HK-2 (cell line): ENCODE data around the gene DNTT.
A peak's percentile ranks its signal among the peaks of the same experiment; 100 is the strongest.

Experiments
- DNase-seq: peaks from one replicate; pipeline ENCODE4 v3.0.0-alpha.2; 2018; ENCODE audit not compliant: unreplicated experiment

The DNTT gene

DNA sequence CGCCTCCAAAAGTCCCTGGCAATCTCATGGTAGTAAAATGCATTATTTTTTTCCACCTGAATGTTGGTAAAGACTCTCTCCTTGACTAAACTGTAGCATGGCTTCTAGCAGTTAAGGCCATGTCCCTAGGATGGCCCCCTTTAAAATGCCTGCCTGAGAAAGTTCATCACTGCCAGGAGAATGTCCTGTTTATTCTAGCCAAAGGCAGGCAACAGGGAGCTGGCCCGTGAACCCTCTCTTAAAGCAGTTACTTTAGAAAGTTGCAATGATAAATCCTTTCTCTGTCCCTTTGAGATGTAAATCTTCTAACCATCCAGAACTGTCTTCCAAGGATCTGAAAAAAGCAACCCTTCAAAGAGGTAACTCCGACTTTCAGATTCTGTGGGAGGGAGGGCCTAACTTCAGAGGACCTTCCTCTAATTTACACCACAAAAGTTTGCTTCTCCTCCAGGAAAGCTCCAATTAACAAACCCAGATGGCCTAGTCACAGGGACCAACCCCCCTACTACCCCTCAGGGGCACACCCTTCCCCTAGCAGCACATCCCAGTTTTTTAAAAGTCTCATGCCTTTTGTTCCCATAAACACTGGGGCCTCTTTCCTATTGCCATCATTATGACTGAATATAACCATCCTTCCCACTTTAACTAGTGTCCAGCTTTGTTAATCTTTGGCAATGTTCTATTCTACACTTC lies 5.5 kb downstream of the DNTT start:
- DNase-seq = no peak

DNA sequence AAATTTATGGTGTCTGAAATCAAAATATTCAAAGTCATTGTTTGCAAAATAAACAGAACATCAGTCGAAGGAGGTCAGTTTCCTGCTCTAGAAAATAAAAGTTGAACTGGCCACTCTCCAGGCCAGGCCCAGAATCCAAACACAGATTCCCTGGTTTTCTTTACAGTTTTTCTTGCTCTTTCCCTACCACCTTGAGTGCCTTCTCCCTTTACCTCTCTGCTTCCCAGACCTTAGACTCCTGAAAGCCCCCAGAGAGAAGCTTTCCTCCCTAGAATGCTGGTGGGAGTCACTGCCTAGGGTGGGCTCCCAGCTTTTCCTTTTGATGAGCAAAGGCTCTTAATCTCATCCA lies 6.1 kb downstream of the DNTT start:
- DNase-seq = no peak

DNA sequence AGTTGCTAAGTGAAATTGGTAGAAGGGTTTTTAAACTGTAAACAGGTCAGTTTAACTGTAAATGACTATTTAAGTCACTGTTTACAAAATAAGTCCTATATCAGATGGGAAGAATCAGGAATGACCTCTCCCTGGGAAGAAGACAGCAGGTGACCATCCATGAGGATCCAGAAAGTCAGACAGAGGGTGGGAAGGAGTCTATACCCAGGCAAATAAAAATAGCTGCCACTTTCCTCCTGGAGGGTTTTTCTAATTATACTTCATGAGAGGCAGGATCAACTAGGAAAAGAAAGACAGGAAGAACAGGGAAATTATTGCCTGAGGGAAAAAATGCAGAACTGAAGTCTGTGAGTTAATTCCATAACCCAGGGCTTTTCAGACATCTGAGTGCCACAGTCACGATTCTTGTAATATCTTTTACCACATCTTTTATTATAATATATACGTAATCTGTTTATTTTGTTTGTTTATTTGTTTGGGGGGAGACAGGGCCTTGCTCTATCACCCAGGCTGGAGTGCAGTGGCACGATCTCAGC lies 7.0 kb downstream of the DNTT start:
- DNase-seq = no peak

DNA sequence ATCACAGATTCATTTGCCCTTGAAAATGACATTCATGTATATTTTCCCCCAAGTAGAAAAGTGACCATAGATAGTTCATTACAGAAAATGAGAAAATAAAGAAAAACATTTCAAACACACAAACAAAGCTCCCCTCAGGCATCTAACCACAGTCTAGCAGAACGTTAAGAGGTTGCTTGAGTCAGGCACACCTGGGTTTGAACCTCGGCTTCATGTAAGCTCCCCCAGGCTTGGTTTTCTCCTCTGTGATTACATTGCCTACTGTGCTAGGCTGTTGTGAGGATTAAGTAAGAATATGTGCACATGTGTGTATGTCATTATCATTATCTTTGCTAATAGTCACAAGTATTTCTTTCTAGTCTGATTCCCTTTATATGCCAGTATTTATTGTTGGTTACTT lies 9.1 kb downstream of the DNTT start:
- no peak for DNase-seq

DNA sequence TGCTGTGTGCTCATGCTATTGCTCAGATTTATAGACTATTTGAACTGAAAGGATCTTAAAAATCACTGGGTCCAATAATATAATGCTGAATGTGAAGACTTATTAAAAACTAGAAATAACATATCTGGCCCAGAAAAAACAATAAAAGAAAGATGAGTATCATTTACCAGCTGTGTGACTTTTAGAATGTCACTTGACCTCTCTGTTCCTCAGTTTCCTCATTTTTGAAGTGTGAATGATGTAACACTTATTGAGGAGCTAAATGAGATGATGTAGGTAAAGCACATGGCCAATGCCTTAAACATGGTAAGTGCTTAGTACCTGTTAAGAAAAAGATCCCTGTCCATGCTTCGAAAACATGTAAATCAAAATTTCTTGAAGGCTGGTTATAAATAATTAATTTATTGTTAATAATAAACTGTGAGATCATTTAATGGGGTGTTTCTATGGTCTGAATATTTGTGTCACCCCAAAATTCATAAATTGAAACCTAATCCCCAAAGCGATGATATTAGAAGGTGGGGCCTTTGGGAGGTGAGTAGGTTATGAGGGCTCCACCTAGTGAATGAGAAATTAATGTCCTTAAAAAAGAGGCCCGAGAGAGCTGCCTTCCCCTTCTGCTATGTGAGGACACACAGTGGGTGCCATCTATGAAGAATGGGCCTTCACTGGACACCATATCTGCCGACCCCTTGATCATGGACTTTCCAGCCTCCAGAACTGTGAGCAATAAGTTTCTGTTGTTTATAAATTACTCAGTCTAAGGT lies 13.0 kb downstream of the DNTT start:
- no peak for DNase-seq

DNA sequence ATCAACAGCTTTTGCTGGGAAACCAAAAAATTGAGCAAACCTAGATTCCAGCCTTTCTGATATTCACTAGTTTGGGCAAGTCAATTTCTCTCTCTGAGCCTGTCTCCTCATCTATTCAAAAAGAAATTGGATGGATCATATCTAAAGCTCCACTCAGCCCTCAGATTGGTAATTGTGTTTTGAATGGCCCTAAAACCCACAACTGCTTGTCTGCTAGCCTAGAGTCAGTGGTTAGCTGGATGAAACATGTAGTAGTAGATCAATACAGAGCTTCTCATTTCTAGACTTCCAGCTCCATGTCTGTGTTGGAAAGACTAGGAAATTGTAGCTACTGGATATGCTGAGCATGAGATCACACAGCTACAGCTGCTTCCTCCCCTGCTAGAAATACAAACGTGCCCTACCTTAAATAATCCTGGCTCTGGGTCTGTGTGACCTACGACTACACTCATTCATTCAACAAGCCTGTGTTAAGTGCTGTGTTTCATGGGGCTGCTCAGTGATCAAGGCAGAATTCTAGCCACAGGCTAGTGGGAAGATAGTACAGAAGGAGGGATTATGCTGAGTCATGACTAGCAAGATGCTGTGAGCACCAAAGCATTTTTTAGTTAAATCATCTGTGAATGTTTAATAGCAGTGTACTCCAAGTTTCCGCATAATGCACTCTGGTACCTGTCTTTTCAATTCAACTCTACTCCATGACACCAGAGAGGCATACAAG lies 15.7 kb downstream of the DNTT start:
- DNase-seq = peak; percentile 8

DNA sequence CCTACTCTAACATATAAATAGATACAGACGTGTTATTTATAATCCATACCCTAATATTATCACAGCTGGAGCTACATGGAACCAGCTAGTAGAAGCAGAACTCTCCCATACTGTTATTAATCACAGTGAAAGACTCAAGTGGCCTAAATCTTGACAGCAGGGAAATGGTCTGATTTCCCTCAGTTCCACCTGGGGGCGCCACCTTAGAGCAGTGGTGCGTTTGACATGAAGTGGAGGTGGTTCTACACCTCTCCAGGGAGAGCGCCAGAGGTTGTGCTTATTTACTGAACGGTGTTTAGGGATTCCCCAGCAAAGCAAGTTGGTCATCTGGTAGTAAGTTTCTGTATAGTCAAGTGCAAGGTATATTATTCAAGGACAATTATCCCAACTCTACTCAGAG lies 17.6 kb downstream of the DNTT start:
- no peak for DNase-seq

DNA sequence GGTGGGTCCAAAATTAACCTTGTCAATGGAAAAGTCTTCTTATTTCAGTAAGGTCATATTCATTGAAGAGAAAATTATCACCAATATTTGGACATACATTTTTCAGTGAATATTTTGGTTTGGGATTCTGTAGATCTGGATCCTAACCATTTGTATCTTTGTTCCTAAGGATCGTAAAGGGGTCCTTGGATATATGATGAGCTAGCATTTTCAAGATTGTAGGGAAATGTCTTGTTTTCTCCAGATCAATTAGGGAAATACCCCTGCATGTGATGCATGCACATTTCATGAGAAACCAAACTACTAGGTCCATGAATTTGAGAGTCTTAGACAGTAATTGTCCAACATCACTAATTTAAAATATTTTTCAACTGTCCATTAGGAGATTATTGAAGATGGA lies 18.0 kb downstream of the DNTT start:
- no peak for DNase-seq

DNA sequence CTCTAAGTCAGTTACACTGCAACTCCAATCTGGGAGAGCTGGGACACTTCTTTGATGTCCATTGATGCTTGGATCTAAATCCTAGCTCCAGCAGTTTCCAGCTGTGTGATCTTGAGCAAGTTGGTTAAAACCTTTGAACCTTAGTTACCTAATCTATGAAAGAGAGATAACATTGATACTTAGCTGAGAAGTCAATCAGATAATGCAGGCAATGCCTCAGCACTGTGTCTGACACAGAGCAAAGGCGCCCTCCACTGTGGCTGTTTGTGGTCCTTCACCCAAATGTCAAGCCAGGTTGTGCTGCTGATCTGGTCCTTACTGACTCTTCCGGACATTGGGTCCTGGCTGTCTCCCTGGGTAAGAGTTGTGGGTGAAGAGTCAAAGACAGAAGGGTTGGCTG lies 20.2 kb downstream of the DNTT start:
- DNase-seq = no peak

DNA sequence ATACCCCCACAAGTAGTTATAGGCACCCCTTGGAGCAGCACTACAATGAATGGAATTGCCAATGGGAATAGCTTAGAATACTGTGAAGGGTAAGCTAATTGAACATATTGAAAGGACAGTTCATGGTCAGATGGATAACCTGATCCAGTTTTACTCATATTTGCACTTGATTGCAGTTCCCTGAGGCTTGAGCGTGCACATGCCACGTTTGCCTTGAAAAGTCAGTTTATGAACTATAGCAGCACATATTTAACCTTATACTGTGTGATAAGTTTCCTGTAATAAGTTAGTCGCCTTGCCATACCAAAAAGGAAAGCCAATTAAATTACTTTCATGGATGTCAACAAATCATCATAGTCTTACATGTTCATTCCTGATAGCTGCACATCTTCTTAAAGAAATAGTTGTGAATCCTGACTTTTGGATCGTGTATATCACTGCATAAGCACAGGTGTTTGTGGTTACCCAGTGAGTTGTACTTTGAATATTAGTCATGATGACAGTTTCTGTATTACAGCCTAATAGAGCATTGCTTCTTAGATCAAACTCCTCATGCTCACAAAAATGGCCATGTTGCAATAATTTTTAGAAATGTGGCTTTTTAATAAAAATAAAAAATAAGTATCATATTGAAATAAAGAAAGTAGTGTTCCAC lies 21.6 kb downstream of the DNTT start:
- DNase-seq = no peak

DNA sequence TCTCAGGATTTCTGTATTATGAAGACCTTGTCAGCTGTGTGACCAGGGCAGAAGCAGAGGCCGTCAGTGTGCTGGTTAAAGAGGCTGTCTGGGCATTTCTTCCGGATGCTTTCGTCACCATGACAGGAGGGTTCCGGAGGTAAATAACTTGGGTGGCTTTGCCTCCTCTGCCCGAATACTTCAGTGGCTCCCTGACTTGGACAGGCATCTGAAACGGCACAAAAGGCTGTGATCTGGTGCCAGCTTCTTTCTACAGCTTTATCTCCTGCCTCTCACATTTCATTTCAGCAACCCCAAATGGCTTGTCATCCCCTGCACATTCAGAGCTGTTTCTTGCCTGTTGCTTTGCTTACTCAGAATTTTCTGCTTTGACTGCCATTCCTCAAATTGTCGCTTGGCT lies 23.2 kb downstream of the DNTT start:
- DNase-seq = no peak

DNA sequence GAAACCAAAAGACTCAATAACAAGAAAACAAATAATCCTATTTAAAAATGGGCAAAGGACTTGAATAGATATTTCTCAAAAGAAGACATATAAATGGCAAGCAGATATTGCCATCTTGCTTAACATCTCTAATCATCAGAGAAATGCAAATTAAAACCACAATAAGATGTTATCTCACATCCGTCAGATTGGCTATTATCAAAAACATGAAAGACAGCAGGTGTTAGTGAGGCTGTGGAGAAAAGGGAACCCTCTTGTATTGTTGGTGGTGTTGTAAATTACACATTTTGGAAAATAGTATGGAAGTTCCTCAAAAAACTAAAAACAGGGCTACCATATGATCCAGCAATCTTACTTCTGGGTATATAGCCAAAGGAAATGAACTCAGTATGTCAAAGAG lies 28.9 kb downstream of the DNTT start:
- no peak for DNase-seq

DNA sequence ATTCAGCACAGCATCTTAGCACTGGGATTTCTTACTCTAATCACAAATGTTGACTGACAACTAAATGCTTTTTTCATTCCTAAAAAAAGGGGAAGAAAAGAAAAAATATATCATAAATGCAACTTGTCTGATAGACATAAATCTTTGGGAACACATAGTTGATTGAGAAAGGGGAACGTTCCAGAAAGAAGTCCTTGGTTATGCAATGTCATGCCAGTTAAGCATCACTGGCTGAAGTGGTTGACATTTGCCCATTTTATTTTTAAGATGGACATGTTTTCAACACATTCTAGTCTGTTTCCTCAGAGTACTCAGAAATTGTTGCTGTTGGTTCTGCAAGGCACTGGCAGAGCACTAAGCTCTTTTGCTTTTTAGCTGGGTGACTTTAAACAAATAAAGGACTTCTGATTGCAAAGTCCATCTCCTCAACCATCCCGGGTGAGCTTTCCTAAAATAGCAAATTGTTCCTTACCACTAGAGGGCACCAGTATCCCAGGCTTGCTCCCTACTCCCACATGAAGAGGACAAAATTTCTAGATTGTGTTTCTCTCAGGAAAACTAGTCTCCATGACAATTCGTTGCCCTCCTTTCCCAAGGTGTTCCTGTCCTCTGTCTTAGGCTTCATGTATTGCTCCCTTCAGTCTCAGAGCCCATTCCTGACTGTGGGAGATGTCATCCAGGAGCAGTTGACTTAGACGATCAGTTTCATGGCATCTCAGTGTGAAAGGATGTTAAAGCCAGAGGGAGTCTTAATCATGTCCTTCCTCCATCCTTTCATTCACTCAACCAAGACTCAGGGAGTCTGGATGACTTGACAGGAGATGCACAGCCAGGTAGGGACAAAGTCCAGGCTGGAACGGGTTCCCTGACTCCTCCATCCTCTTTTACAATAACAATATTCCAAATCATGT lies 30.6 kb downstream of the DNTT start:
- peak; percentile 8 for DNase-seq

DNA sequence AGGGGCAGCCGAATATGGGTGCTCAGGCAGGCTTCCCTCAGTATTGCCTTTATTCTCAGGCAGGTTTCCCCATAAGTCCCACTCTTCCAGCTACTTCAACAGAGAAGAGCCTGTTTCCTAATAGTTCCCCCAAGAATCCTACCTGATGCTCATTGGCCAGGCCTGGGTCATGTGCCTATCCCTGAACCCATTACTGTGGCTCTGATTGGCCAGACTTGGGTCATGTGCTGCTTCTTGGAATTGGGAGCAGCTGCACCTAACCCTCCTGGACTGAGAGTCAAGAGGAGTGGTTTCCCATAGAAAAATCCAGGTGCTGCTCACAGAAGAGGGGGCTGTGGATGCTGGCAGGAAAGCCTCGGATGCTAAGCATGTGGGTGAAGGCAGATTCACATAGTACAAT lies 32.9 kb downstream of the DNTT start:
- no peak for DNase-seq

DNA sequence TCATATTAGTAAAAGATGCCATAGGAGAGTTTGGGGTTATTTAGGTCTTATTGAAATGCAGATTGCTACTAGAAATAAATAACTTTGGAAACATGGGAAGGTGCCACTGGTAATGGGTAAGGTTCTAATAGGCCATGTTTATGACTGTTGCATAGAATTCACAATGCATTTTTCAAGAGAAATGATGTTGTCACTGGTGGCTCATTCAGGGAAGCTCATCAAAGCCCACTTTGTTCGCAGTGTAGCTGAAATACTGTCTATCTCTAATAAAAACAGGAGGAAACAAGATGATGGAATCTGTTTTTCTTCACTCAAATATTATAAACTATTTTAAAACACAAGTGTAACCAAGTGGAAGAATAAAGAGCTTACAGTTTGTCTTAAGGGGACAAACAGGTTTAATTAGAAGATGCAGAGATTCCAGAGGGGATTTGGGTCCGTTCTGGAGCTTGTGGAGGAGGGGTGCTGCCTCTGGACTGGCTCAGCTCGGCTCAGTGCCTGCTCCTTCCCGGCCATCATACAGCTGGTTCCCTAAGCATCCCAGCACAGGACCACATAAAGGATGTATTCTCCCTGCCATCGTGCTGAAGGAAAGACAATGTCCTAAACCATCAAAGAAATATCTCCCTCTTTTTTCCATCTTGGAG lies 34.2 kb downstream of the DNTT start:
- DNase-seq = no peak

DNA sequence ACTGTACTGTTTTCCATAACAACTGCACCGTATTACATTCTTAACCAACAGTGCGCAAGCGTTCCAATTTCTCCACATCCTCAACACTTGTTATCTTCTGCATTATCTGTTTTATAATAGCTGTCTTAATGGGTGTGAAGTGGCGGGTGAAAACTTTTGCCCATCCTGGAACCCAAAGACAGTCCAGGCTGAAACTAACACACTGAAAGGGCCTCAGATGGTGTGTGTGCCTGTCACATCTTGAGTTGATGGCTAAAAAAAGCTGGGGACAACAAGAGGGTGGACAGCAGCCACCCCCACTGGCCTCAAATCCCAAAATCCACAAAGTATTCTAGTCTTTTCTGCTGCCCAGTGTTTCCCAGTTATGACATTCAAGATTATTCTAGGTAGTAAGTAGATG lies 35.1 kb downstream of the DNTT start:
- DNase-seq = no peak

DNA sequence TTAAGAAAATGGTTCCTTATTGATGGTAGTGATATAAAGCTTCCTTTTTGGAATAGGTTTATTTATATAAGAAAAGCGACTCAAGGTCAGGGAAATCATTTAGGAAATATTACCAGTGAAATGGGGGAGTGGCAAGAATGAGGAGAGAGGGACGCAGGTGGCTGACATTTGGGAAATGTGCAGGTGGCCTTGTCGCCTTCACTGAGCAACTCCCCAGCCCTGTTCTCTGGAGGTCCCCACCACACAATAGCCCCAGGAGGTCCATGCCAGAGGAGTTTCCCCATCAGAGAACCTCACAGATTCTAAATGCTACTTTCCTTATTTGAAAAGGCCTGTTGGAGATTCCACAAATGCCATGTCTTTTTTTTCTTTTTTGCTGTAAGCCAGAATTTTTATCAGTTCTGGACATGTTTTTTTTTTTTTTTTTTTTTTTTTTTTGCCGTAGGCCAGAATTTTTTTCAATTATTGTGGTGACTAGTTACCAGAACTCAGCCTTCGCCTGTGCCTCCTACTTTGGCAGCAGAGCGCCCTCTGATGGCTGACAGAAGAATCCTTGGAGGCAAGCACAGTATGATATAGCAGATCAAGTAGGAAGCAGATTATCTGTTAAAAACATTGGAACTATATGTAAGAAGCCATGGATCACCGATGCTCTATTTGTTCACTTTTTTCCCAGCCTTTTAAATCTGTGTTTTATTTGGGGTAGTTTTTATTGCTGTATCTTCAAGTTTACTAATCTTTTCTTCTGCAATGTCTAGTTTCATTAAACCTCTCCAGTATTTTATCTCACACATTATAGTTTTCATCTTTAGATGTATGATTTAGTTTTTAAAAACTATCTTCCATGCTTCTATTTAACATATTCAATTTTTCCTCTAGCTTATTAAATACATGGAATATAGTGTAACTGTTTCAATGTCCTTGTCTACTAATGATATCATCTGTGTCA lies 36.0 kb downstream of the DNTT start:
- peak; percentile 58 for DNase-seq

DNA sequence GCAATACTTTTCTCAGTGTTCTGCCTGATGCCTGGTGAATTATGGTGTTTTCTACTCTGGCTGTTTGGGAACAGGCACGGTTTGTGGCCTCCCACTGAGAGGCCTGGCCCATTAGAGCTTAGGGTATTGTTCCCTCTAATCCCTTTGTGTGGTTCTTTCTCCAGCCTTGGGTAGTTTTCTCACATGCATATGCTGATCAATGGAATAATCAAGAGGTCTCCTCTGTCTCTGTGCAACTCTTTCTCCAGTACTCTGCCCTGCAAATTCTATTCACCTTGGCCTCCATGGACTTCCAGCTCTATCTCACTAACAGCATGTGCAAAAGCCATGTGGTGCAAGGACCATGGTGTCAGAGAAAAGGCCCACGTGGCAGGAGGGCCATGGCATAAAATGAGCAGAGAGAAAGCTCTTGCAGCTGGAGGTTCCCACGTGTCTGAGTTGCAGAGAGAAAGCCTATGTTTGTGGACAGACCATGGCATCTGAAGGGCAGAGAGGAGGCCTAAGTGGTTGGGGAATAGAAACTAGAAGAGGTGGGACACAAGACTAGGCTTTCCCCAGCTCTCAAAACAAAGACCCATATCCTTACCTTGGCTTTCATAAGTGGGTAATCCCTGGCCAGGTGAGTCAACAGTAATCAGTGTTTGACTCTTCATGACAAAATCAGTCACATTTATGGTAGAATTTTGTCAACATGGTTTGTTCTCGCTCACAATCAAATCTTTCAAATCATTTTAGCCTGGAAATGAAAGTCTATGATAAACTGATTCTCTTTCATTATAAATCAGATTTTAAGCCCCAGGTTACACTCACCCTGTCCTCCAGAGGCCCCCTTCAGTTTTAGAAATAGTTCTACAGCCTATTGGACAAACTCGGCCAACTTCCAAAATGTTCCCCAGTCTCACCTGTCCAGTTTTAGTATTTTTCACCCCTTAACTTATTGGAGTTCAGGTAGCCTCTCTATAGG lies 37.3 kb downstream of the DNTT start:
- DNase-seq = no peak
